ENCODE data around the gene TNFRSF21. TPM values are rescaled to one million over a fixed set of nuclear protein-coding genes. Genes with fewer than 3 reads are reported as not detected.

Gene TNFRSF21
- total and polyA plus RNA-seq, 2 donors (not counting 1 experiment from before 2014, with no cell fraction given) = 0.43 to 1.2 TPM

GRCh38 chr6:47254051-47254450, 55.7 kb downstream of the TNFRSF21 start:
- Histone ChIP-seq H3K4me3 (ENCODE audit: control extremely low read depth in 1 of 5, extremely low read depth in 1 of 5, insufficient read depth in 1 of 5, low read depth in 2 of 5, low read length in 4 of 5) (no peak overlapping the region), H3K27me3 (replicated peaks in 1 of 4; ENCODE audit: control extremely low read depth in 1 of 4, control insufficient read depth in 3 of 4, insufficient read depth in 4 of 4, low read length in 3 of 4) (no peaks in the 10 kb centered on the region), H3K4me1 (ENCODE audit: control insufficient read depth in 2 of 2, insufficient read depth in 2 of 2, low read length in 2 of 2) (no peaks in the 10 kb centered on the region), H3K9ac (ENCODE audit: low read length) (no peak overlapping the region), H2AFZ (ENCODE audit: insufficient read depth, low read depth, low read length, poor library complexity, severe bottlenecking) (no peak overlapping the region), H3K9me3 (ENCODE audit: control extremely low read depth in 1 of 3, control insufficient read depth in 2 of 3, insufficient read depth in 1 of 3, low read length in 2 of 3) (no peaks in the 10 kb centered on the region), H4K20me1 (ENCODE audit: control insufficient read depth, insufficient read depth, low read length, poor library complexity, severe bottlenecking) (no peaks in the 10 kb centered on the region), H3K4me2 (replicated peaks; ENCODE audit: low read depth, low read length, poor library complexity, severe bottlenecking) (no peak overlapping the region), H3K36me3 (replicated peaks in 1 of 2; ENCODE audit: control extremely low read depth in 1 of 2, control insufficient read depth in 1 of 2, extremely low read depth in 1 of 2, insufficient read depth in 2 of 2, low read length in 1 of 2) (no peaks in the 10 kb centered on the region), H3K79me2 (ENCODE audit: control insufficient read depth, insufficient read depth, low read length) (no peaks in the 10 kb centered on the region), H3K27ac (ENCODE audit: low read length in 2 of 2) (no peak overlapping the region)
- no peak overlapping the region for H3K4me3 Mint-ChIP-seq
- no peaks in the 10 kb centered on the region for H3K9me3 Mint-ChIP-seq (ENCODE audit: insufficient read depth)
- CTCF ChIA-PET = no interaction called here
- no peak for DNase-seq
- no peaks in the 10 kb centered on the region for H3K27me3 Mint-ChIP-seq
- no peak for TF ChIP-seq CTCF (IDR thresholded peaks at IDR 0.05)
- no peak for TF ChIP-seq EZH2 (IDR thresholded peaks at IDR 0.05; ENCODE audit: borderline replicate concordance, insufficient read depth, low read depth, low read length, poor library complexity, severe bottlenecking)
- no peak for ATAC-seq (ENCODE audit: low read depth)
- no peak overlapping the region for H3K27ac Mint-ChIP-seq
- intact Hi-C loops (cut with micrococcal nuclease) = no loop called here
- H3K4me1 Mint-ChIP-seq = no peaks in the 10 kb centered on the region
- POLR2A ChIA-PET = no interaction called here
- 89% methylated on average over 1 of the region's 6 CpGs for WGBS (ENCODE audit: insufficient coverage)

- H3K27me3 Mint-ChIP-seq = no peaks in the 10 kb centered on the region
- H3K4me2 ChIP-seq (replicated peaks; ENCODE audit: low read depth, low read length, poor library complexity, severe bottlenecking) = no peak overlapping the region
- H3K27me3 ChIP-seq (replicated peaks in 1 of 4; ENCODE audit: control extremely low read depth in 1 of 4, control insufficient read depth in 3 of 4, insufficient read depth in 4 of 4, low read length in 3 of 4) = no peaks in the 10 kb centered on the region
- no peak overlapping the region for H2AFZ ChIP-seq (ENCODE audit: insufficient read depth, low read depth, low read length, poor library complexity, severe bottlenecking)
- no peaks in the 10 kb centered on the region for H3K9me3 ChIP-seq (ENCODE audit: control extremely low read depth in 1 of 3, control insufficient read depth in 2 of 3, insufficient read depth in 1 of 3, low read length in 2 of 3)
- intact Hi-C loops (cut with micrococcal nuclease) = no loop called here
- H3K4me3 ChIP-seq (ENCODE audit: control extremely low read depth in 1 of 5, extremely low read depth in 1 of 5, insufficient read depth in 1 of 5, low read depth in 2 of 5, low read length in 4 of 5) = no peak overlapping the region
- no peaks in the 10 kb centered on the region for H3K79me2 ChIP-seq (ENCODE audit: control insufficient read depth, insufficient read depth, low read length)
- H3K9ac ChIP-seq (ENCODE audit: low read length) = no peak overlapping the region
- no peaks in the 10 kb centered on the region for H4K20me1 ChIP-seq (ENCODE audit: control insufficient read depth, insufficient read depth, low read length, poor library complexity, severe bottlenecking)
- no peaks in the 10 kb centered on the region for H3K9me3 Mint-ChIP-seq (ENCODE audit: insufficient read depth)
- ATAC-seq (ENCODE audit: low read depth) = no peak
- ChIA-PET CTCF (no interaction called here), POLR2A (no interaction called here)
- no peaks in the 10 kb centered on the region for H3K36me3 ChIP-seq (replicated peaks in 1 of 2; ENCODE audit: control extremely low read depth in 1 of 2, control insufficient read depth in 1 of 2, extremely low read depth in 1 of 2, insufficient read depth in 2 of 2, low read length in 1 of 2)
- peaks cover 6% of the 10 kb centered on the region for H3K4me1 Mint-ChIP-seq
- over 99% methylated on average over 13 of the region's 15 CpGs for WGBS (ENCODE audit: insufficient coverage)
- no peak overlapping the region for H3K4me3 Mint-ChIP-seq
- H3K4me1 ChIP-seq (ENCODE audit: control insufficient read depth in 2 of 2, insufficient read depth in 2 of 2, low read length in 2 of 2) = peaks cover 0 to 6% of the 10 kb centered on the region in 2 donors
- no peak for TF ChIP-seq CTCF (IDR thresholded peaks at IDR 0.05)
- TF ChIP-seq EZH2 (IDR thresholded peaks at IDR 0.05; ENCODE audit: borderline replicate concordance, insufficient read depth, low read depth, low read length, poor library complexity, severe bottlenecking) = no peak
- DNase-seq = no peak
- no peak overlapping the region for H3K27ac ChIP-seq (ENCODE audit: low read length in 2 of 2)
- H3K27ac Mint-ChIP-seq = no peak overlapping the region
Observed at GRCh38 chr6:47253136-47253535, 56.6 kb downstream of the TNFRSF21 start.
